Pons (tissue), 1 donor: ENCODE measurements around the gene ANKRD40.
"Not testable (repeated sequence)": the region's sequence is repeated elsewhere in the genome, so short reads cannot be mapped to it uniquely, and the experiment has no call there.

Source experiments
- DNase-seq: peaks from one replicate; pipeline ENCODE4 v3.0.0-alpha.2; 2016; ENCODE audit warnings: low spot score

Gene ANKRD40

GRCh38 chr17:50712641-50713040 is 4.9 kb upstream of the ANKRD40 start:
- no peak for DNase-seq

- no peak for DNase-seq
These were observed 2.9 kb upstream of the ANKRD40 start for GRCh38 chr17:50710650-50711049.

GRCh38 chr17:50710025-50710424 is 2.3 kb upstream of the ANKRD40 start:
- no peak for DNase-seq

GRCh38 chr17:50709053-50709452 is 1.3 kb upstream of the ANKRD40 start:
- DNase-seq: not testable (repeated sequence)

GRCh38 chr17:50708050-50709000 is 611 bp upstream of the ANKRD40 start:
- peak; percentile 71 for DNase-seq

GRCh38 chr17:50703162-50703561 is 4.6 kb downstream of the ANKRD40 start:
- DNase-seq: no peak

GRCh38 chr17:50699410-50699809 is 8.3 kb downstream of the ANKRD40 start:
- no peak for DNase-seq

- DNase-seq: no peak
These were observed 9.9 kb downstream of the ANKRD40 start for GRCh38 chr17:50697663-50698272.

- DNase-seq: no peak
These were observed 10.7 kb downstream of the ANKRD40 start for GRCh38 chr17:50697062-50697461.

GRCh38 chr17:50696365-50696879 is 11.3 kb downstream of the ANKRD40 start:
- no peak for DNase-seq

GRCh38 chr17:50693036-50693682 is 14.6 kb downstream of the ANKRD40 start:
- no peak for DNase-seq

- DNase-seq: no peak
These were observed 15.2 kb downstream of the ANKRD40 start for GRCh38 chr17:50692448-50693035.

- DNase-seq: no peak
These were observed 15.9 kb downstream of the ANKRD40 start for GRCh38 chr17:50691550-50692447.

GRCh38 chr17:50690887-50691549 is 16.7 kb downstream of the ANKRD40 start:
- no peak for DNase-seq

GRCh38 chr17:50689956-50690886 is 17.5 kb downstream of the ANKRD40 start:
- DNase-seq: peak; percentile 85

GRCh38 chr17:50689251-50689650 is 18.5 kb downstream of the ANKRD40 start:
- no peak for DNase-seq

- no peak for DNase-seq
These were observed 19.5 kb downstream of the ANKRD40 start for GRCh38 chr17:50688245-50688644.

- DNase-seq: no peak
These were observed 20.3 kb downstream of the ANKRD40 start for GRCh38 chr17:50687200-50688066.
